ENCODE measurements around the gene MEGF9. TPM values are rescaled to one million over a fixed set of nuclear protein-coding genes. Genes with fewer than 3 reads are reported as not detected.
A peak's percentile ranks its signal among the peaks of the same experiment; 100 is the strongest.

The MEGF9 gene
- total RNA-seq, 2 donors from 2014 or later: 15.3 to 23.8 TPM

DNA sequence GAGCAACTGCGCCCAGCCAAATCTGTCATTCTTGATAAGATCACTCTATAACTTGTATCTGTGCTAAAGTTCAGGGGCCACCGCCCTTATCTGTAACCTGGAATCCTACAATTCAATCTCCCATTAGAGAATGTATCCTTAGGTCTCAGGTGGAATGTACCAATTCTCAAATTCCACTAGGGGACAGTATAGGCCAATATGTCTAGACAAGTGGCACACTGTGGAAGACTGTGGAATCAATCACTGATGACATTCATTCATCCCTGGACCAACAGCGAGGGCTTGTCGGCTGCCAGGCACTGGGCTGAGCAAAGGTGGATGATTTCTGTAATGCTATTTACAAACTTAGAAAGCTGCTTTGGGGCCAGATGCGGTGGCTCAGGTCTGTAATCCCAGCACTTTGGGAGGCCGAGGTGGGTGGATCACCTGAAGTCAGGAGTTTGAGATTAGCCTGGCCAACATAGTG lies 28.7 kb upstream of the MEGF9 start:
- no peak overlapping the region for H3K27ac ChIP-seq
- TF ChIP-seq, protein P1, sequence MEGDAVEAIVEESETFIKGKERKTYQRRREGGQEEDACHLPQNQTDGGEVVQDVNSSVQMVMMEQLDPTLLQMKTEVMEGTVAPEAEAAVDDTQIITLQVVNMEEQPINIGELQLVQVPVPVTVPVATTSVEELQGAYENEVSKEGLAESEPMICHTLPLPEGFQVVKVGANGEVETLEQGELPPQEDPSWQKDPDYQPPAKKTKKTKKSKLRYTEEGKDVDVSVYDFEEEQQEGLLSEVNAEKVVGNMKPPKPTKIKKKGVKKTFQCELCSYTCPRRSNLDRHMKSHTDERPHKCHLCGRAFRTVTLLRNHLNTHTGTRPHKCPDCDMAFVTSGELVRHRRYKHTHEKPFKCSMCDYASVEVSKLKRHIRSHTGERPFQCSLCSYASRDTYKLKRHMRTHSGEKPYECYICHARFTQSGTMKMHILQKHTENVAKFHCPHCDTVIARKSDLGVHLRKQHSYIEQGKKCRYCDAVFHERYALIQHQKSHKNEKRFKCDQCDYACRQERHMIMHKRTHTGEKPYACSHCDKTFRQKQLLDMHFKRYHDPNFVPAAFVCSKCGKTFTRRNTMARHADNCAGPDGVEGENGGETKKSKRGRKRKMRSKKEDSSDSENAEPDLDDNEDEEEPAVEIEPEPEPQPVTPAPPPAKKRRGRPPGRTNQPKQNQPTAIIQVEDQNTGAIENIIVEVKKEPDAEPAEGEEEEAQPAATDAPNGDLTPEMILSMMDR (IDR thresholded peaks at IDR 0.05): peak in 1 of 2 donors; percentile 63

DNA sequence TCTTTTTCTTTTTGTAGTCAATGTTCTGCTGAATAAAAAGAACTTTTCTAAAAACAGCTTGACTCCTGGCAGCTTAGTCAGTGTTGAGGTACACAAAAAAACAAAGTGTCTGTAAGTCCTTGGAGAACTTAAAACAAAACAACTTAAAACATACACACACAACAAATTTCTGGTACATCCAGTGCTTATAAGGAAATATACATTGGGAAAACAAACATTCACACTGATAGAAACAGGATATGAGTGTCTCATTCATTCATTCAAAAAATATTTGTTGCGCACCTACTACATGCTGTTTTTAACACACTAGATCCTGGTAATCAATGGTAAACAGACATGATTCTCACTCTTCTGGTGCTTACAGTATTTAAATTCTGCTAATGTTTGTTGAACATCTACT lies 27.4 kb upstream of the MEGF9 start:
- Histone ChIP-seq H3K36me3 (no peaks in the 10 kb centered on the region), H3K4me1 (no peaks in the 10 kb centered on the region), H3K4me3 (no peak overlapping the region), H3K27ac (no peak overlapping the region), H3K9me3 (no peaks in the 10 kb centered on the region), H3K27me3 (no peaks in the 10 kb centered on the region)
- TF ChIP-seq, protein P1 (IDR thresholded peaks at IDR 0.05): no peak
- DNase-seq (ENCODE audit: low spot score): no peak

More for the DNA sequence above, 28.7 kb upstream of the MEGF9 start:
- H3K9me3 ChIP-seq: no peaks in the 10 kb centered on the region
- no peaks in the 10 kb centered on the region for H3K36me3 ChIP-seq
- H3K4me3 ChIP-seq: no peak overlapping the region
- H3K4me1 ChIP-seq: no peaks in the 10 kb centered on the region
- no peaks in the 10 kb centered on the region for H3K27me3 ChIP-seq
- peak; percentile 42 for DNase-seq (ENCODE audit: low spot score)

DNA sequence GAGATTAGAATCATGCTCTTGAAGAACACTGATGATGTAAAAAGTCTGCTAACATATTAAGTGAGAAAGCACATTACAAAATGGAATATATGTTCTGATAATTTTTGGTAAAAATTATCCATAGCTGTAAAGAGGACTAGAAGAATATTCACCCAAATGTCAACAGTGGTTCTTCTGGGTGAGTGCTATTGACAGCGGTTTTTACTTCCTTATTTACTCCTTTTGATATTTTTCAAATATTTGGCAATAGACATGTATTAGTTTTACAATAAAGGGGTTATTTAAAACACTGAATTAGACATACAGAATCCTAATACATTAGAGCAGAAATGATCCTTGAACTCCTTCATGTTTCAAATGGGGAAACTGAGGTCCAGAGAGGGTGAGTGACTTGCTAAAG lies 26.9 kb upstream of the MEGF9 start:
- Histone ChIP-seq H3K4me1 (no peaks in the 10 kb centered on the region), H3K9me3 (no peaks in the 10 kb centered on the region), H3K36me3 (no peaks in the 10 kb centered on the region), H3K27me3 (no peaks in the 10 kb centered on the region), H3K4me3 (no peak overlapping the region), H3K27ac (no peak overlapping the region)
- TF ChIP-seq, protein P1 (IDR thresholded peaks at IDR 0.05): no peak
- no peak for DNase-seq (ENCODE audit: low spot score)

DNA sequence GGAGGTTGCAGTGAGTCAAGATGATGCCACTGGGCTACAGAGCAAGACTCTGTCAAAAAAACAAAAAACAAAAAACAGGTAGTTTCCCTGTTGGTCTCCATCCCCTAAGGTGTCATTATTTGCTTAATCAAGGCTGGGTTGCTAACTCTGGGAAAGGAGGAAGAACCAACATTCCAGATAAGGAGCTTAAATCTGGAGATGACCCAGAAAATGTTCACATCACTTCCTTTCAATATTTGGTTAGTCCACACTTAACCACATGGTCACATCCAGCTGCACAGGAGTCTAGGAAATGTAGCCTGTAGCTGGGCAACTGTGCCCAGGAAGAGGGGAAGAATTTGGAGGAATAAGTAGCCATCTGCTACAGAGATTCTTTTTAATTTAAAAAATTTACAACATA lies 25.9 kb upstream of the MEGF9 start:
- no peak overlapping the region for H3K27ac ChIP-seq
- TF ChIP-seq, protein P1 (IDR thresholded peaks at IDR 0.05): no peak
- no peaks in the 10 kb centered on the region for H3K36me3 ChIP-seq
- H3K27me3 ChIP-seq: no peaks in the 10 kb centered on the region
- peak; percentile 38 for DNase-seq (ENCODE audit: low spot score)
- H3K4me1 ChIP-seq: peaks cover 0 to 3% of the 10 kb centered on the region in 2 donors
- H3K9me3 ChIP-seq: no peaks in the 10 kb centered on the region
- no peak overlapping the region for H3K4me3 ChIP-seq

DNA sequence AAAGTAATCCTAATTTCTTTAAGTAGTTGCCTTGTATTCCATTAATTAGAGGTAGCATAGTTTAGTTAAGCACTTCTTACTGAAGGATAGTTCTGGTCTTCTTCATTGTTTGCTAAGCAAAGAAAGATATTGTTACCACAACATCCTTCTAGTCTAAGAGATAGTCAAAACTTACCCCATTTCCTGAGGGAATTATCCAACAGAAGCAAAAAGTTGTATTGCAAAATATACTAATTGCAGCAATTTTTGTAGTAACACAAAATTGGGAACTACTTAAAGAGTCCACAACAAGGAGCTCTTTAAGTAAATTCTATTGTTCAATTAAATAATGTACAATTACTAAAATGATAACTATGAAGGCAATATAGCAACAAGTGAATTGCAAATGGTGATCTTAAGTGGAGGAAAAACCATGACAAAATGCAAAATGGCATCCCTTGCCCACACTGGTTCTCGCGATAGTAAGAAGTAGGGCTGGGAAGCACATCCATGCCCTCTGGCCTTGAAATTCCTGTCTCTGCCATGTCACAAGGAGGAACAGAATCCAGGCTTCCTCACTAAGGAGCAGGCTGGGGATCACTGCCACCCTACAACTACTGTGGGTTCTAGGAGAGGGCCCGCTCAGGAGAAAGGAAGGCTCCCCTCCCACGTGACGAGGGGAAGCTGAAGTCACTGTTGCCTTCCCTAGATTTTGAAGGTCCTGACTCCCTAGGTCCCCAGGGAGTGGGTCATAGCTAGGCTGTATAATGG lies 23.3 kb upstream of the MEGF9 start:
- no peak overlapping the region for H3K27ac ChIP-seq
- H3K27me3 ChIP-seq: no peaks in the 10 kb centered on the region
- no peaks in the 10 kb centered on the region for H3K9me3 ChIP-seq
- H3K4me3 ChIP-seq: no peak overlapping the region
- TF ChIP-seq, protein P1 (IDR thresholded peaks at IDR 0.05): no peak
- DNase-seq (ENCODE audit: low spot score): peak; percentile 54
- peaks cover 0 to 15% of the 10 kb centered on the region in 2 donors for H3K4me1 ChIP-seq
- H3K36me3 ChIP-seq: no peaks in the 10 kb centered on the region
